Central memory CD8-positive, alpha-beta T cell (primary cell): ENCODE data around the gene ENPP6.

ENCODE experiments used
- ATAC-seq: fragments of 150-1000 bp; cut with Tn5 transposase; replicated peaks from 2 replicates; pipeline ENCODE4 v1.10.0; 2022; ENCODE audit warnings: mild to moderate bottlenecking, moderate FRiP score, moderate number of reproducible peaks; ENCODE audit not compliant: poor library complexity, severe bottlenecking; ENCODE audit errors: extremely low read depth
- DNase-seq, 2 donors: peaks; one replicate each; pipeline ENCODE4 v3.0.0; 2021; ENCODE audit warnings: low spot score in 2 of 2
- H3K27ac Mint-ChIP-seq: one replicate; pipeline ENCODE4 v1.8.0; 2022; ENCODE audit warnings: low read depth, mild to moderate bottlenecking, moderate library complexity, mixed read lengths
- H3K27me3 Mint-ChIP-seq: one replicate; pipeline ENCODE4 v1.8.0; 2022; ENCODE audit warnings: mixed read lengths
- H3K36me3 Mint-ChIP-seq: one replicate; pipeline ENCODE4 v1.8.0; 2022; ENCODE audit warnings: mild to moderate bottlenecking, moderate library complexity, mixed read lengths; ENCODE audit not compliant: insufficient read depth
- H3K4me1 Mint-ChIP-seq: one replicate; pipeline ENCODE4 v1.8.0; 2022; ENCODE audit warnings: mixed read lengths
- H3K4me3 Mint-ChIP-seq: one replicate; pipeline ENCODE4 v1.8.0; 2022; ENCODE audit warnings: mild to moderate bottlenecking, moderate library complexity, mixed read lengths
- H3K9me3 Mint-ChIP-seq: one replicate; pipeline ENCODE4 v1.8.0; 2022; ENCODE audit warnings: mixed read lengths

Gene ENPP6

DNA sequence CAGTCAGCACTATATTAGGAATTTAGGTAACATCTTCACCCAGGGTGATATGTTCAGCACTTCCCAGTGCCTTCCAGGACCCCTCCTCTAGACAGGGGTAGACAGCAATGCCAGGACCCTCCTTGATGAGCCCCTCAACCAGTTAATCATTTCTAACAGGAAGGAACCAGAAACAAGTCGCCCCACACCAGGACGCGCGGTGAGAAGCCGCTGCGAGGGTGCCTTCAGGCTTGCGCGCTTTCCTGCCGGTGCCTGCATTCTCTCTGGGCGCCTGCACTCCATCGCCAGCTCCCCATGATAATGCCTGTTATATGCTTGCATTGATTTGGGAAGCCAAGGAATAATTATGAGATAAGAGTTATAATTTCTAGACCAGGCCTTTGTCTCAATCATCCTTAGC lies 116.0 kb downstream of the ENPP6 start:
- no peak for ATAC-seq
- peaks cover 4% of the 10 kb centered on the region for H3K4me1 Mint-ChIP-seq
- peaks cover 53% of the 10 kb centered on the region for H3K27me3 Mint-ChIP-seq

DNA sequence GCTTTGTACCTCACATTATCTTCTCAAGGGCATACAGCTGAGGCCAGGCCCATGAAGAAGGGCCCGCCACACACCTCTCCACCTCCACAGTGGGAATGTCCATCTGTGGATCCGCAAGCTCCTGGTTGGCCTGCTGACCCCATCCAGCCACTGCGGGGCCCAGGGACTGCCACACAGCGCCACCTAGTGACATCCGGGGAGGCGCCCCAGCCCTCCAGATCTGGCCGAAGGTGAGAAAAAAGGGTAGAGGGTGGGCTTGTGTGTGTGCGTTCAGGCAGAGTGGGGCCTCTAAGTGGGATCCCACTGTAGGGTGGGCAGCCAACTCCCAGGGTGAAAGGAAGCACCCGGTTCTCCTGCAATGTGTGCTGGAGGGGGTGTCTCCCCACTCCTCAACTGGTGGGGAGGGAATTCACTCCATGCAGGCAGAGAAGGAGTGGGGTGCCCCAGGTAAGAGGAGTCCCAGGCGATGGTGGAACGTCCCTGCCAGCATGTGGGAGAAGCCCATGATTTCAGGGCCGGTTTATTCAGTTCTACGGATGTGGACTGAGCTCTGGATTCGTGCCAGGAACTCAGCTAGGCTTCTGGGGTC lies 117.3 kb downstream of the ENPP6 start:
- H3K4me3 Mint-ChIP-seq, result no peak overlapping the region
- no peak for DNase-seq
- no peak for ATAC-seq
- H3K4me1 Mint-ChIP-seq, result peaks cover 4% of the 10 kb centered on the region
- H3K36me3 Mint-ChIP-seq, result no peaks in the 10 kb centered on the region
- peaks cover 55% of the 10 kb centered on the region for H3K27me3 Mint-ChIP-seq
- H3K27ac Mint-ChIP-seq, result no peak overlapping the region
- no peaks in the 10 kb centered on the region for H3K9me3 Mint-ChIP-seq

More for the DNA sequence above, 116.0 kb downstream of the ENPP6 start:
- Mint-ChIP-seq H3K9me3 (no peaks in the 10 kb centered on the region), H3K36me3 (no peaks in the 10 kb centered on the region), H3K4me3 (no peak overlapping the region), H3K27ac (no peak overlapping the region)
- DNase-seq, result no peak

DNA sequence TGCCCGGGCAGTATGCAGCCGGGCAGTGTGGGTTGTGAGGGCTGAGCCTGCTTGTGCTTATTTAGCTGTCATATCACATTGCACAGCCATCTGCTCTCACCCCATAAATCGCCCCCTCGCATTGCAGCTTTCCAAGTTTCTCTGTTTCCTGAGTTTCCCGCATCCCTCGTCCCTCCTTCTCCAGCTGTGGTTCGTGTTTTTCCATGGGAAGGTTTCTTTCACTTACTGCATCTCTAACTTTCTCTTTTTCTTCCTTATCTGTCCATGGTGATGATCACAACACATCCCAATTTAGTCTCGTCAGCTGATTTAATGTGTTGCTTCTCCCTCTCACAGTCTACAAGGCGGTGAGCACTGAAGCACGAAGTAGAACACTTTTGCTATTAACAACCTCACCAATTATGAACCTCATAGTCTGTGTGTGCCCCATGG lies 118.1 kb downstream of the ENPP6 start:
- Mint-ChIP-seq H3K27ac (no peak overlapping the region), H3K4me1 (peaks cover 4% of the 10 kb centered on the region), H3K9me3 (no peaks in the 10 kb centered on the region), H3K4me3 (no peak overlapping the region), H3K36me3 (no peaks in the 10 kb centered on the region), H3K27me3 (peaks cover 46% of the 10 kb centered on the region)
- ATAC-seq (no peak), DNase-seq (no peak)

DNA sequence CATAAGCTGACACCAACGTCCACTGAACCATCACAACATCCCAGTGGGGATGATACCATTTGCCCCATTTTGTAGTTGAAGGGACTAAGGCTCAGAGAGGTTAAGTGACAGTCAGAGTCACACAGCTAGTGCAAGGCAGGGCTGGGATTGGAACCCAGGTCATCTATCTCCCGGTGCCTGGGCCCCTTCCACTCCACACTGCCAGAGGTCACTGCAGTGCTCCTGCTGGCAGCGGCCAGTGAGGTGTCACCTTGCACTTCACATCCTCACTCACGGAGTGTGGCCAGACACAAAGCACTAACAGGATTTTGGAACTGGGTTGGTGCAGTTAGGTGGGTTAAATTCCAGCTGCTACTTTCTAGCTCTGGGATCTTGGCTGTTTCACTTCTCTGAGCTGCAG lies 118.7 kb downstream of the ENPP6 start:
- ATAC-seq, result no peak
- Mint-ChIP-seq H3K4me3 (no peak overlapping the region), H3K9me3 (no peaks in the 10 kb centered on the region)

DNA sequence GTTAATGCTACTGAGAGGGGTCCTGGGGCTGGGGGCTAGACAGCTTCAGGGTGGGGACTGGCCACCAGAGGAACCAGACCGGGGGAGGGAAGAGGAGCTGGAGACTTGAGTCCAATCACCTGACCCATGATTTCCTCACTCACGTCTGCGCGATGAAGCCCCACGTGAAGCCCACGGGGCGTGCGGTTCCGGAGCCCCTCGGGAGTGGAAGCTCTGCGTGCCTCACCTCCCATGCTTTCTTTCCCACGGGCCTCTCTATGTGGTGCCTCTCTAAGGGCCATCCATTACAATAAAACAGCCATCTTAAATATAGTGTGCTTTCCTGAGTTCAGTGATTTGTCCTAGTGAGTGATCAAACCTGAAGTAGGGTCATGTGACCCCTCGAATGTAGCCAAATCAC lies 119.9 kb downstream of the ENPP6 start:
- ATAC-seq, result no peak
- no peak overlapping the region for H3K4me3 Mint-ChIP-seq

More for the DNA sequence above, 118.7 kb downstream of the ENPP6 start:
- DNase-seq, result no peak
- Mint-ChIP-seq H3K27me3 (peaks cover 41% of the 10 kb centered on the region), H3K36me3 (no peaks in the 10 kb centered on the region), H3K27ac (no peak overlapping the region), H3K4me1 (peaks cover 4% of the 10 kb centered on the region)

DNA sequence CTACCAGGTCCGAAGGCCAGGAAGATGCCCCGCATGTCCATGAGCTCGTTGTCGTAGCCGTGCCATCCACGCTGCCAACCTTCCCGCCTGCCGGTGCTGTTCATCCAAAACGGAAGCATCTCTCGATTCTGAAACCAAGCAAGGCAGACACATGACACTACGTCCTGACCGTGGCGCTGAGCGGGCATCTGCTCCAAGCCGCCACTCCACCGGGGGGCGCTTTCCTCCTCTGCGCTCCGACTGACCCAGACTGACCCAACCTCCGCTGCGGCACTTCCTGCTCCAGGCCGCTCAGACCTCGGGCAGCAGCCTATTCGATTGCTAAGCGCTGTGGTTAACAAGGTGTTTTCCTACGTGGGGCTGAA lies 120.5 kb downstream of the ENPP6 start:
- H3K9me3 Mint-ChIP-seq, result no peaks in the 10 kb centered on the region
- DNase-seq, result no peak
- H3K4me1 Mint-ChIP-seq, result peaks cover 4% of the 10 kb centered on the region
- no peak for ATAC-seq
- no peak overlapping the region for H3K27ac Mint-ChIP-seq
- no peaks in the 10 kb centered on the region for H3K36me3 Mint-ChIP-seq
- peak overlapping the region; percentile 40 for H3K4me3 Mint-ChIP-seq
- peaks cover 35% of the 10 kb centered on the region for H3K27me3 Mint-ChIP-seq

More for the DNA sequence above, 119.9 kb downstream of the ENPP6 start:
- Mint-ChIP-seq H3K36me3 (no peaks in the 10 kb centered on the region), H3K27ac (no peak overlapping the region), H3K4me1 (peaks cover 4% of the 10 kb centered on the region), H3K9me3 (no peaks in the 10 kb centered on the region), H3K27me3 (peaks cover 35% of the 10 kb centered on the region)
- DNase-seq, result no peak

DNA sequence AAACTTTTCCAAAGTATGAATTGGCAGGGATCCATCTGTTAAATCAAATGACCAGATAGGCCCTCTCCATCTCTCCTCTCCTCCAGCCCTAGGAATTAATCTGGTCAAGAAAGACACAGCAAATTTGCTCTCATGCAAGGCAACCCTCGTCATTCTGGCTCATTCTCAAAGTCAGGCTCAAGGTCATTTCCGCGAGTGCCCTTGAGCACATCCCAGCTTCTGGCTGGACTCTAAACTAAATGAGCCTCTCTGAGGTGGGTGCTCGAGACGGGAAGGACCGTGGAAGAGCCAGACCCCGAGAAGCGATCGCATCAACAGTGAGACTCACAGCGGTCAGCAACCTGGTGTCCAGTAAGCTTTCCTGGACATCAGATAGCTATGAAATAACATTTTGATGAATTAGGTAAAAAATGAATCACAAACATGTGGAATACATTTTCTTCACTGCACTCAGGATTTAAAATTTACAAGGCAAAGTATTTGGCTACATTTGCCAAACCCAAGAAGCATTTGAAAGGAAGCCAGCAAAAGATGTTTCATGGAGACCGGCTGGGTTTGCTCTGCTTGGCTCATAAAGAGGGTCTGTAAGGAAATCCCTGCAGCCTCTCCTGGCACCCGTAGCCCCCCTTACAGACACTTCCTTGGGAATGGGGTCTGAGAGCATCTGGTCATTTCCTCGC lies 121.0 kb downstream of the ENPP6 start:
- no peaks in the 10 kb centered on the region for H3K36me3 Mint-ChIP-seq
- no peaks in the 10 kb centered on the region for H3K9me3 Mint-ChIP-seq
- no peak for DNase-seq
- H3K27ac Mint-ChIP-seq, result no peak overlapping the region
- no peak for ATAC-seq
- H3K4me1 Mint-ChIP-seq, result peaks cover 4% of the 10 kb centered on the region
- peaks cover 37% of the 10 kb centered on the region for H3K27me3 Mint-ChIP-seq
- peak overlapping the region; percentile 40 for H3K4me3 Mint-ChIP-seq

DNA sequence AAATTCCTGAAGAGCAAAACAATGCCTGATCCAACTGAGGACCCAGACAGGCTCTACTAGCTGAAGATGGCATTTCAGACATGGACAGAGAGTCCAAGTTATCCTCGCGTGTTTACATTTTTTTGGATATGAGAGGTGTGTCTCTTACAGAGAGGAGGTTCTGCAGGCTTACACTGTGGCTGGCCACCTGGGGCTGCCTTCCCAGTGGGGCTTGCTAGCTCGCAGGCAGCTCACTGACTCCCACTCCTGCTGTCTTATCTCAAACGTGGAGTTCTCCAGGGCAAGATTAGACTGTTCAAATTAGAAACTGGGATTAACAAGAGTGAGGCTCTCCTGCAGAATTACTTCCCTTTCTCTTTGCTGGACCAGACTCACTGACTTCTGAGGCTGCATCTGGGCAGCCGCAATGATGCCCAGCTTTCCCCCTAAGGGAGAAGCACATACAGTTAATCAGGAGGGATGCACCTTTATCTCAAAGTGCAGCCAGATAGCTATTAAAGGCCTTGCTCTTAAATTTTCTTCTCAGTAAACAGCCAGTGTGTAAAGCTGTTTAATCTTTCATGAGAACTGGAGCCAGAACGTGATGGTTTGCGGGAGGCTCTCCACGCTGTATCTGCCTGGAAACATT lies 123.0 kb downstream of the ENPP6 start:
- no peaks in the 10 kb centered on the region for H3K36me3 Mint-ChIP-seq
- H3K27ac Mint-ChIP-seq, result no peak overlapping the region
- no peak for ATAC-seq
- DNase-seq, result no peak
- peaks cover 45% of the 10 kb centered on the region for H3K27me3 Mint-ChIP-seq
- H3K4me3 Mint-ChIP-seq, result no peak overlapping the region
- no peaks in the 10 kb centered on the region for H3K4me1 Mint-ChIP-seq
- no peaks in the 10 kb centered on the region for H3K9me3 Mint-ChIP-seq

DNA sequence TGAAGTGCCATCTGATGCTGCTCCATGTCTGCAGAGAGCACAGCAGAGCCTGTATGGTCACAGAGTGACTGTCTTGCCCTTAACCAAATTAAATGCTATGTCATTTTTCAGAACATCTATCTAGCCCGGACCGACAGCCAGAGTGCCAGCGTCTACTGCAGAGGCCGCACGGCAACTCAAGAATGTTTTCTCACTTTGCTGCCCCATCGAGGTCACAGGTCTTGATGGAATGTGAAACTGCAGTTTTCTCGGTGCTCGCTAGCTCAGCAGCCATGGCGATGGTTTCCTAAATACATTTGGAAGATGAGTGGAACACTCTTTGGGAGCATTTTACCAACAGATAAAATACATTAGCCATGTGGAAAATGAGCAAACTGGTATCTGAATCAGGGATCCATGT lies 125.7 kb downstream of the ENPP6 start:
- no peaks in the 10 kb centered on the region for H3K4me1 Mint-ChIP-seq
- DNase-seq (no peak), ATAC-seq (no peak)
- H3K9me3 Mint-ChIP-seq, result no peaks in the 10 kb centered on the region
- peaks cover 41% of the 10 kb centered on the region for H3K27me3 Mint-ChIP-seq
- H3K27ac Mint-ChIP-seq, result no peak overlapping the region
- no peaks in the 10 kb centered on the region for H3K36me3 Mint-ChIP-seq
- no peak overlapping the region for H3K4me3 Mint-ChIP-seq

DNA sequence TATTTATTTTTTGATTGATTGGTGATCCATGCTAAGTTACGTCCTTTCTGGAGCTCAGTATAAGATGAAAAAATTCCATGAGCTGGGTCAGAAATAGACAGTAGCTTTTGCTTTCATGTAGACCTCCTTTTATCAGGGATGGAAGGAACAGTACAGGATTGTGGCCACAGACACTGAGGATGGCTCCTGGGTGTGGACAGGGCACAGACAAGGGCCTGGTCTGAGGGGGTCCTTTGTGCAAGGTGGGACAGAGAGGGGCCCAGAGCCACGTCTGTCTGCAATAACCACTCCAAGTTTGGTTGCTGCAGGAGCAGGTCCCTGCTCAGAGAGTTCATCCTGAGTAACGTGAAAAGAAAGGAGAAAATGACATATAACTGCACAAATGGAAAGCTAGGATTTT lies 127.1 kb downstream of the ENPP6 start:
- H3K9me3 Mint-ChIP-seq, result no peaks in the 10 kb centered on the region
- no peak overlapping the region for H3K4me3 Mint-ChIP-seq
- DNase-seq, result no peak
- H3K36me3 Mint-ChIP-seq, result no peaks in the 10 kb centered on the region
- no peaks in the 10 kb centered on the region for H3K4me1 Mint-ChIP-seq
- H3K27me3 Mint-ChIP-seq, result peaks cover 42% of the 10 kb centered on the region
- H3K27ac Mint-ChIP-seq, result no peak overlapping the region
- no peak for ATAC-seq

DNA sequence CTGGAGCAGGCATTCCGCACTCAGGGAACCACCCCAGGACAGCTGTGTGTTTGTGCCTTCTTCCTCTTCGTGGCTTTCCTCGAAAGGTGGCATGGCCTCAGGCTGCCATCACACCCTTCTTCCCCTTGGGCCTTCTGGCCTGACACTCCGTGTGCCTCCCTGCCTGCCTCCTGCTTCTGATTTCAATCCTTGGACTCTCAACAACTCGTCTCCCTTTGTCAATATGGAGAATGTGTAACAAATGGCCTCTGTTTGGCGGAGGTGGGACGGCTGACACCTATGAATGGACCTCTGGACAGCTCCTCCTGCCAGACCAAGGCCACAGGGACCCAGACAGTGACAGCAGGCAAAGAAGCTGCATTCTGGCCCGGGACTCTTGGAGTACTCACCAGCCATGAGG lies 137.0 kb downstream of the ENPP6 start:
- Mint-ChIP-seq H3K4me1 (no peaks in the 10 kb centered on the region), H3K9me3 (no peaks in the 10 kb centered on the region), H3K4me3 (no peak overlapping the region), H3K27ac (no peak overlapping the region), H3K27me3 (peaks cover 89% of the 10 kb centered on the region), H3K36me3 (no peaks in the 10 kb centered on the region)
- DNase-seq (no peak), ATAC-seq (no peak)

DNA sequence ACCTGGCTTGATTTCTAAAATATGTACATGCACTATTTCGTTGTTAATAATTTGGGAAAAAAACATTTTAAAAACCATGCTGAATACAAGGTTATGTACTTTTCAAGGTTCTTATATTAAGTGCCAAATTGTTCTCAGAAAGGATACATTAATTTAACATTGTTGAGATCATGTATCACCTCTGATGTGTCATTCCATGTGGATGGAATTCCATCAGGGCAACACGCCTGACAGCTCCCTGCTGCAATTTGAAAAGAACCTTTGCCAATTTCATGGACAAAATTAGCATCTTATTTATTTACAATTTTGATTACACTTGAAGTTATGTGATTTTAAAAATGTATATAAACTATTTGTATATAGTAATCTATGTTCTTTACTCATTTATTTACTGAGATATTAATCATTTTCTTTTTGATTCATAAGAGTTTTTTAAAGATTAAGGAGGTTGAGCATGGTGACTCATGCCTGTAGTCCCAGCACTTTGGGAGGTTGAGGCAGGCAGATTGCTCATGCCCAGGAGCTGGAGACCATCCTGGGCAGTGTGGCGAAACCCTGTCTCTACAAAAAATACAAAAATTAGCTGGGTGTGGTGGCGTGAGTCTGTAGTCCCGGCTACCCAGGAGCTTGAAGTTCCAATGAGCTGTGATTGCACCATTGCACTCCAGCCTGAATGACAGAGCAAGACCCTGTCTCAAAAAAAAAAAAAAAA lies 142.8 kb downstream of the ENPP6 start:
- ATAC-seq (no peak), DNase-seq (no peak)
- Mint-ChIP-seq H3K27ac (no peak overlapping the region), H3K4me1 (no peaks in the 10 kb centered on the region), H3K9me3 (no peaks in the 10 kb centered on the region), H3K4me3 (no peak overlapping the region), H3K27me3 (peaks cover 69% of the 10 kb centered on the region), H3K36me3 (no peaks in the 10 kb centered on the region)
